SK-N-DZ (cell line): ENCODE results near the gene TGFBR3L.
"Not testable (repeated sequence)": the region's sequence is repeated elsewhere in the genome, so short reads cannot be mapped to it uniquely, and the experiment has no call there.

Experiments
- DNase-seq: peaks from one replicate; pipeline ENCODE4 v3.0.0-alpha.2; 2015; ENCODE audit warnings: low spot score

TGFBR3L gene

GRCh38 chr19:7916103-7916954 lies 1.7 kb downstream of the TGFBR3L start:
- DNase-seq = no peak

DNA sequence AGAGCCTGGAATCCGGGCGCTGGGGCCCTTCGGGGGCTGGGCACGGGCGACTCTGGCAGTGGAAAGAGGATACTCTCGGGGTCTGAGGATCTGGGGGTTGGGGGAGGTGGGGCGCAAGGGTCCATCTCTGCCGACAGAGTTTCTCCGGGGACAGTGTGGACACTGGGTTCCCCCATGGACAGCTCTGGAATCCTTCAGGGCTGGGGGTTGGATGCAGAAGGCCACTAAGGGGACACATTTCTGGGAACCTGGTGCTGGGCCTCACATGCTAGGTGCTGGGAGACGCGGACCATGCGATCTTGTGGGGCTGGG lies 2.3 kb downstream of the TGFBR3L start:
- DNase-seq = no peak

- DNase-seq = peak; percentile 67
These were observed 2.8 kb downstream of the TGFBR3L start for GRCh38 chr19:7917267-7918061.

- DNase-seq = not testable (repeated sequence)
These were observed 3.5 kb downstream of the TGFBR3L start for GRCh38 chr19:7918062-7918614.

- DNase-seq = no peak
These were observed 4.2 kb downstream of the TGFBR3L start for GRCh38 chr19:7918615-7919421.

GRCh38 chr19:7919610-7920518 lies 5.2 kb downstream of the TGFBR3L start, which contains the start of gene SNAPC2:
SNAPC2 (plus strand) TSS chr19:7920338; CDS start chr19:7920367, 29 bp downstream.
- peak; percentile 95 for DNase-seq

DNA sequence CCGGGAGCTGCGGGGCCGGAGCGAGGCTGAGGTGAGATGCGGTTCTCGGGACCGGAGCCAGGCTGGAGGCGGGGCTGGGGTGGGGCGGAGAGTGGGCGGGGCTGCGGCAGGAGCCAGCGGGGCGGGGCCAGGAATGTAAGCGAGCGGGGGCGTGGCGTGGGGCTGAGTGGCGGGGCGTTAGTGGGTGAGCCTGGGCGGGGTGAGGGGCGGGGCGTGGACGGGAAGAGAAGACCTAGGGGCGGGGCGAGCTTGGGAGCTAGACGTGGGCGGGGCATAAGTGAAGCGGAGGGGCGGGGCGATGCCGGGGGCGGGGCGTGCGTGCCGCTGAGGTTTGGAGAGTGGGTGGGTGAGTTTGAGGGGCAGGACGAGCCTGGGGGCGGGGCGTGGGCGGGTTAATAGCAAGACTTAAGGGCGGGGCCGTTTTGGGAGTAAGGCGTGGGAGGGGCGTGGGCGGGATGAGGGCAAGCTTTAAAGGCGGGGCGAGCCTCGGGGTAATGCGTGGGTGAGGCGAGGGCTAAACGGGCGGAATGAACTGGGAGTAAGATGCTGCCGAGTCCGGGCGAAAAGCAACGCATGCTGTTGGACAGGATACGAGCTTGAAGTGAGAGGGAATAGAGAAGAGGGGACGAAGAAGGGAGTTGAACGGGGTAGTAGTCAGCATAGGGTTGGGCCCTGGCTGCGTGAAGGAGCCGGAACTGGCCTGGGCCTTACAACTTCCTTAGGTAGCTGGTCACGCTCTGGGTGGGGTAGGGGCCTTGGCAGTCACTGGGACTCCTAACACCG lies 6.1 kb downstream of the TGFBR3L start:
- DNase-seq = peak; percentile 85

DNA sequence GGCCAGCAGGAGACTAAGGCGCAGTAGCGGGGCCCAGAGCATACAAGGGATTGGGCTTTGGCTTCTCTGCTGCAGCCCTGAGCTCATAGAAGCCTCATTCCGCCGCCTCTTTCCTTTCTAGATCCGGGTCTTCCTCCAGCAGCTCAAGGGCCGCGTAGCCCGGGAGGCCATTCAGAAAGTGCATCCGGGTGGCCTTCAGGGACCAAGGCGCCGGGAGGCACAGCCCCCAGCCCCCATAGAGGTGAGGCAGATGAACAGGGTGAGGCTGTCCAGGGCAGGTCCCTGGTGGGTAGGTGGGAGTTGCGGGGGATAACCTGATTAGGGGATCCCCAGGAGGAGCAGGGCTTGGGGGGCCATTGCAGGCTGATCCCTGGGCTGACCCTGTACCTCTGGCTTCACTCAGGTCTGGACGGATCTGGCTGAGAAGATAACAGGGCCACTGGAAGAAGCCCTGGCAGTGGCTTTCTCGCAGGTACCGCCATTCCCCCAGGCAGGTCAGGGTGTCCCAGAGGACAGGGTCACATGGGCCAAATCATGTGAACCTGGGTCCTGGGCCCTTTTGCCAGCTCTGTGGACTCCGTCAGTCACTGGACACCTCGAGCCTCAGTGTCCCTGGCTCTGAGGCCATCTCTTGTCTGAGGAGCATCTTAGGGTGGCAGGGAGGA lies 6.8 kb downstream of the TGFBR3L start:
- DNase-seq = no peak

GRCh38 chr19:7921967-7922835 lies 7.6 kb downstream of the TGFBR3L start:
- DNase-seq = no peak

GRCh38 chr19:7922836-7923195 lies 8.2 kb downstream of the TGFBR3L start:
- DNase-seq = no peak

- DNase-seq = no peak
These were observed 8.9 kb downstream of the TGFBR3L start for GRCh38 chr19:7923295-7924191.

- no peak for DNase-seq
These were observed 9.6 kb downstream of the TGFBR3L start for GRCh38 chr19:7924241-7924640.

- no peak for DNase-seq
These were observed 10.1 kb downstream of the TGFBR3L start for GRCh38 chr19:7924651-7925170.

DNA sequence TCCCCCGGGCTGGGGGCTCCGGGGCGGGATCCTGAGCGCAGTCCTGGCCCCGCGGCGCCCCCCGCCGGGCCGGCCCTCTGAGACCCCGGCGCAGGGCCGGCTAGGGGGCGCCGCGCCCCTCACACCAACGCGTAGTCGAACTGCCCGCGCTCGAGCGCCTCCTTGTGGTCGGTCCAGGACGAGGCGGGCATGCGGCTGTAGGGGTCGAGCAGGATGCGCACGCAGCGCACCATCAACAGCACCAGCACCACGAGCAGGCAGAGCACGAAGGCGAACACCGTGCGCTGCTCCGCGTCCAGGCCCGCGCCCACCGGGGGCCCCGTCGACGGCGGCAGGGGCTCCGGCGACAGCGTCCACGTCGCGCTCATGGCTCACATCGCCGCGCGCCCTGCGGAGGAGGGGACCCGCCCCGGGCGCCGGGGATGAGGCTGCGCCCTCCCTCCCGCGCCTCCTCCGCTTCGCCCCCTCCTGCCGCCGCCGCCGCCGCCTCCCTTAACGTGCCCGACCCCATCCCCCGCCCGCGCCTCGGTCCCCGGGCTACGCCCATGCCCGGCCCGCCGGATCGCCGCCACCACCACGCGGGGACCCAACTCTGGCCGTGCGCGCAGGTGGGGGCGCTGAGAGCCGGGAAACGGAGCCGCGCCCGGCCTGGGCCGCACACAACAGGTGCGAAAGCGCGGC lies 10.7 kb downstream of the TGFBR3L start:
- DNase-seq = peak; percentile 85

- no peak for DNase-seq
These were observed 11.5 kb downstream of the TGFBR3L start, which contains the start of gene CTXN1 for GRCh38 chr19:7926021-7926726. CTXN1 (minus strand) TSS chr19:7926135; CDS start chr19:7925538, 597 bp downstream.
